GM23338 (cell line): ENCODE data around the gene SNX9. TPM values are rescaled to one million over a fixed set of nuclear protein-coding genes. Genes with fewer than 3 reads are reported as not detected.

Experiments
- ATAC-seq: fragments of 200-7000 bp; cut with Tn5 transposase; 3 replicates; pipeline ENCODE4 v1.9.1; 2020
- DNase-seq: peaks from one replicate; pipeline ENCODE4 v3.0.0-alpha.2; 2015; ENCODE audit warnings: low spot score
- H2AFZ ChIP-seq: fragments of 200-600 bp; sonication (generic); 2 replicates; pipeline ENCODE4 v1.8.0; 2016; ENCODE audit warnings: antibody characterized with exemption, mild to moderate bottlenecking, moderate library complexity
- H3F3A ChIP-seq: fragments of 200-600 bp; sonication (generic); replicated peaks from 2 replicates; pipeline ENCODE4 v1.8.0; 2017; ENCODE audit warnings: antibody characterized with exemption, mixed run types, low read depth
- H3K27ac ChIP-seq: fragments of 200-600 bp; sonication (generic); 2 replicates; pipeline ENCODE4 v1.6.1; 2016; ENCODE audit warnings: low read depth
- H3K27me3 ChIP-seq: fragments of 200-600 bp; sonication (generic); 2 replicates; pipeline ENCODE4 v1.8.0; 2016; ENCODE audit warnings: mild to moderate bottlenecking, mixed run types, moderate library complexity; ENCODE audit not compliant: insufficient read depth
- H3K36me3 ChIP-seq: fragments of 200-600 bp; sonication (generic); 2 replicates; pipeline ENCODE4 v1.8.0; 2016; ENCODE audit warnings: mild to moderate bottlenecking; ENCODE audit not compliant: insufficient read depth
- H3K4me1 ChIP-seq: fragments of 200-600 bp; sonication (generic); 2 replicates; pipeline ENCODE4 v1.8.0; 2016; ENCODE audit warnings: mild to moderate bottlenecking, moderate library complexity; ENCODE audit not compliant: insufficient read depth
- H3K4me2 ChIP-seq: fragments of 200-600 bp; sonication (generic); 2 replicates; pipeline ENCODE4 v1.7.1; 2017; ENCODE audit warnings: mixed run types
- H3K4me3 ChIP-seq: fragments of 200-600 bp; sonication (generic); 2 replicates; pipeline ENCODE4 v1.6.1; 2016; ENCODE audit warnings: mixed run types
- H3K79me2 ChIP-seq: fragments of 200-600 bp; sonication (generic); replicated peaks from 2 replicates; pipeline ENCODE4 v1.8.0; 2017; ENCODE audit warnings: mild to moderate bottlenecking; ENCODE audit not compliant: insufficient read depth
- H3K9me2 ChIP-seq: fragments of 200-600 bp; sonication (generic); 2 replicates; pipeline ENCODE4 v1.8.0; 2017; ENCODE audit not compliant: insufficient read depth
- H4K20me1 ChIP-seq: fragments of 200-600 bp; sonication (generic); replicated peaks from 2 replicates; pipeline ENCODE4 v1.8.0; 2017; ENCODE audit warnings: mild to moderate bottlenecking; ENCODE audit not compliant: insufficient read depth
- H3K27ac Mint-ChIP-seq: 2 replicates; pipeline ENCODE4 v1.8.0; 2020; ENCODE audit warnings: inconsistent platforms, mild to moderate bottlenecking, moderate library complexity, mixed read lengths
- H3K27me3 Mint-ChIP-seq: 3 replicates; pipeline ENCODE4 v1.8.0; 2022; ENCODE audit warnings: low read depth, mild to moderate bottlenecking, moderate library complexity, mixed read lengths, inconsistent platforms; ENCODE audit not compliant: insufficient read depth, poor library complexity
- H3K36me3 Mint-ChIP-seq: 3 replicates; pipeline ENCODE4 v1.8.0; 2021; ENCODE audit warnings: low read depth, mild to moderate bottlenecking, inconsistent platforms, moderate library complexity, mixed read lengths
- H3K4me1 Mint-ChIP-seq: 3 replicates; pipeline ENCODE4 v1.8.0; 2020; ENCODE audit warnings: mild to moderate bottlenecking, inconsistent platforms, mixed read lengths
- H3K4me3 Mint-ChIP-seq: 3 replicates; pipeline ENCODE4 v1.8.0; 2021; ENCODE audit warnings: moderate library complexity, mild to moderate bottlenecking, inconsistent platforms, mixed read lengths
- H3K9me3 Mint-ChIP-seq: 3 replicates; pipeline ENCODE4 v1.8.0; 2020; ENCODE audit warnings: moderate library complexity, mild to moderate bottlenecking, inconsistent platforms, mixed read lengths
- CREB1 ChIP-seq: fragments of 250-450 bp; sonication (Bioruptor Pico); IDR thresholded peaks from 2 replicates; pipeline ENCODE4 v1.5.0; 2020; ENCODE audit warnings: low read depth, mild to moderate bottlenecking, moderate library complexity
- CTCF ChIP-seq, 2 experiments: fragments of 200-600 bp in 1 of 2; sonication (generic) in 1 of 2; conservative IDR thresholded peaks; 2 replicates each; pipeline versions ENCODE4 v1.5.1 to v1.6.1; 2016 to 2017; ENCODE audit warnings: antibody characterized with exemption in 2 of 2, low read depth in 2 of 2, mild to moderate bottlenecking in 2 of 2, moderate library complexity in 1 of 2
- ETS1 ChIP-seq: IDR thresholded peaks from 2 replicates; pipeline ENCODE4 v1.6.1; 2016; ENCODE audit warnings: antibody characterized with exemption
- EZH2 ChIP-seq: fragments of 200-600 bp; sonication (generic); IDR thresholded peaks from one replicate; pipeline ENCODE4 v1.8.0; 2017; ENCODE audit warnings: antibody characterized with exemption, mild to moderate bottlenecking, low read depth; ENCODE audit not compliant: unreplicated experiment
- EZH2phosphoT487 ChIP-seq: fragments of 200-600 bp; sonication (generic); IDR thresholded peaks from one replicate; pipeline ENCODE4 v1.8.1; 2018; ENCODE audit warnings: antibody characterized with exemption; ENCODE audit not compliant: unreplicated experiment
- JUNB ChIP-seq: IDR thresholded peaks from one replicate; pipeline ENCODE4 v1.6.1; 2016; ENCODE audit warnings: antibody characterized with exemption; ENCODE audit not compliant: unreplicated experiment
- NANOG ChIP-seq: IDR thresholded peaks from 2 replicates; pipeline ENCODE4 v1.6.1; 2016; ENCODE audit warnings: antibody characterized with exemption, borderline replicate concordance
- POLR2AphosphoS5 ChIP-seq: IDR thresholded peaks from 2 replicates; pipeline ENCODE4 v1.6.1; 2016; ENCODE audit warnings: antibody characterized with exemption, low read depth
- REST ChIP-seq: IDR thresholded peaks from one replicate; pipeline ENCODE4 v1.6.1; 2018; ENCODE audit warnings: antibody characterized with exemption; ENCODE audit not compliant: unreplicated experiment
- STAT1 ChIP-seq: IDR thresholded peaks from one replicate; pipeline ENCODE4 v1.6.1; 2016; ENCODE audit warnings: antibody characterized with exemption; ENCODE audit not compliant: unreplicated experiment
- ZNF114 ChIP-seq: fragments of 250-450 bp; sonication (Bioruptor Pico); IDR thresholded peaks from 2 replicates; pipeline ENCODE4 v1.5.0; 2020; ENCODE audit warnings: mild to moderate bottlenecking, moderate library complexity
- ZNF331 ChIP-seq: fragments of 250-450 bp; sonication (Bioruptor Pico); IDR thresholded peaks from 2 replicates; pipeline ENCODE4 v1.5.0; 2020; ENCODE audit warnings: low read depth, mild to moderate bottlenecking, moderate library complexity
- ZNF462 ChIP-seq: fragments of 250-450 bp; sonication (Bioruptor Pico); IDR thresholded peaks from 2 replicates; pipeline ENCODE4 v1.5.0; 2020; ENCODE audit warnings: mild to moderate bottlenecking, moderate library complexity
- polyA plus RNA-seq: library from polyadenylated mRNA; unstranded; fragments of >200 nt; fragmentation: Nextera tagmentation; extraction: Ambion mirVana; gene quantifications from 2 replicates; pipeline ENCODE4 v1.2.1, GENCODE V29; 2016
- total RNA-seq: library from RNA; depleted of rRNA; stranded (reverse); fragments of >200 nt; shearing (Covaris generic); gene quantifications from 2 replicates; pipeline ENCODE4 v1.2.3, GENCODE V29; 2014

SNX9 gene
- total and polyA plus RNA-seq, 2 experiments from 2014 or later, result 18.4 to 23.3 TPM

- peaks cover 6% of the 10 kb centered on the region for H3K27me3 Mint-ChIP-seq
- peak overlapping the region; percentile 42; the same call in 1 of the 2 replicates for H3K27ac Mint-ChIP-seq
- Histone ChIP-seq H3K27ac (0 out of 2 replicates have a peak overlapping the region, but pooled peaks have one; percentile 14), H3K4me3 (no peak overlapping the region), H3K4me2 (no peak overlapping the region), H3K36me3 (no peaks in the 10 kb centered on the region), H2AFZ (no peak overlapping the region), H4K20me1 (peaks cover 36% of the 10 kb centered on the region), H3F3A (no peaks in the 10 kb centered on the region), H3K9me2 (no peaks in the 10 kb centered on the region), H3K27me3 (no peaks in the 10 kb centered on the region), H3K79me2 (peaks cover 100% of the 10 kb centered on the region), H3K4me1 (peaks cover 42% of the 10 kb centered on the region)
- ATAC-seq, result no peak
- H3K4me1 Mint-ChIP-seq, result peaks cover 52% of the 10 kb centered on the region
- H3K36me3 Mint-ChIP-seq, result peaks cover 13% of the 10 kb centered on the region
- no peak overlapping the region for H3K4me3 Mint-ChIP-seq
- TF ChIP-seq JUNB, result no peak
- TF ChIP-seq POLR2AphosphoS5, result no peak
- TF ChIP-seq ZNF114 (CRISPR knock-in tag), result no peak
- no peak for TF ChIP-seq CREB1 (CRISPR knock-in tag)
- TF ChIP-seq EZH2, result no peak
- TF ChIP-seq ETS1, result no peak
- TF ChIP-seq REST, result no peak
- no peak for TF ChIP-seq ZNF331 (CRISPR knock-in tag)
- TF ChIP-seq CTCF (conservative IDR thresholded peaks at IDR 0.05; ENCODE audit: low read depth in 2 of 2), result no peak
- TF ChIP-seq EZH2phosphoT487, result no peak
- TF ChIP-seq NANOG, result no peak
- TF ChIP-seq STAT1, result no peak
- no peak for TF ChIP-seq ZNF462
- H3K9me3 Mint-ChIP-seq, result peaks cover 11% of the 10 kb centered on the region; the same call in 2 of the 3 replicates
- no peak for DNase-seq
Measured at GRCh38 chr6:157850030-157850429, 27.0 kb downstream of the SNX9 start.
